ENCODE data around the gene MAGI2.
"Not testable (repeated sequence)": the region's sequence is repeated elsewhere in the genome, so short reads cannot be mapped to it uniquely, and the experiment has no call there.

The MAGI2 gene

DNA sequence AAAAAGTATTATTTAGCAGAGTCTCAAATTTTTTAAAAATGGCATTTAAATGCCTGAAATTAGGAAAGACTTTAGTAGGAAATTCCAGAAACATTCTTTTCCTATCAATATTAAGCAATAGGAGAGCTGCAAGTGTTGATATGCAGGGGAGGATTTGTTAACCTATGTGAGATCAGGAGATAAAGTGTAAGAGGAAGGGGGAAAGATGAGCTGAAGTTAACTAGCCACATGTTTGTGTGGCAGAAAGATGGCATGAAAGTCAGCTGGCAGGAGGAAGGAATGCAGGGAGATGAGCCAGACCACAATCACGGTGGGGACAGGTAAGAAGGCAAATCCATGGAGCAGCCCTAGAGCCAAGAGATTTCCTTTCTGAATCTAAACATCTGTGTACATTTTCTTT lies 303.6 kb downstream of the MAGI2 start:
- DNase-seq (ENCODE audit: low read depth) = no peak

DNA sequence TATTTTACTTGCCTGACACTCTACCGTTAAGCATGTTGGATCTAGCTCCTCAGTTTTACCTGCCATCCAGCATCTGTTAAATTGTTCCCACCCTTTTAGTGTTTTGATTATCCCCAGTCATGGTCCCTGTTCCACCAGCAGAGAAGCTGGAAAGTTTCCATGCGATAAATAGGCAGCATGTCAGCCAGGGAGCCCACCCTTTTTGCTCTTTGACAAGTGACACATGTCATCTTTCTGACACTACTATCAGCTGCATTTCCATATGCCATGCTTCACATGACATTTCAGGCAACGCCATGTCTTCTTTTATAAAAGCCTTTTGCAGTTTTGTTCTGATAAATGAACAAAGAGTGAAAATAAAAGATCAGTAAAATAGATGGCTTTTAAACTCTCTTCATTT lies 310.8 kb downstream of the MAGI2 start:
- no peak for DNase-seq (ENCODE audit: low read depth)

DNA sequence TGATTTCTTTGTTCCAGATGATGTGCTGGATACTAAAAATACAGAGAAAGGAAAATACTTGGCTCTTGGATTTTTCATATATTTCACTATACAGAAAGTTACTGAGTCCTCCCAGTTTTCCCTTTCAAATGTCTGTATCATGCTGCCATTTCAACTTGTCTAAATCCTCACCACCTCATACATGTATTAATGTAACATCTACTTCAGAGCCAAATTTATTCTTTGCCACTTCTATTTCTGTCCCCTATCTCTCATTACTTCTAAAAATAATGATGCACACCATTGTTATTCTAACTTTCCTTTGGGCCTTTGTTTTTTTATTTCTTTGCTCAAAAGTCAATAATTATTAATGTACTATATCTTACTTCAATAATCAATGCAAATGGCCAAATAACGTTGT lies 312.2 kb downstream of the MAGI2 start:
- DNase-seq (ENCODE audit: low read depth) = no peak

- peak; percentile 3 for DNase-seq (ENCODE audit: low read depth)
Measured at GRCh38 chr7:79137942-79138341, 315.5 kb downstream of the MAGI2 start.

- DNase-seq (ENCODE audit: low read depth) = no peak
Measured at GRCh38 chr7:79132844-79133451, 320.5 kb downstream of the MAGI2 start.

DNA sequence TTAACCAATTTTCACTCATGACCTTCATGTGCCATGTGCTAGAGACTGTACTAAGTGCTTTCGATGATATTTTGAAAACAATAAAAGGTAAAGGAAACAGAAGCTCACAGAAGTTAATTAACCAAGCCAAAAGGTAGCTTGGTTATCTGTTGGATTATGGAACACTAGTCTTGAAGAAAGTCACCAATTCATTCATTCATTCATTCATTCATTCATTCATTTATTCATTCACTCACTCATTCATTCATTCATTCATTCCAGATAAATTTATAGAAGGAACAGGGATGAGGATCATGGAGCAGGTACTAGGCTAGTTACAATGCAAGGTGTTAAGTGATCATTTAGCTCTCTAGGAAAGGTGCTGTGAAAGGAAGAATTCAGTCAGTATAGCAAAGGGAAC lies 322.8 kb downstream of the MAGI2 start:
- DNase-seq (ENCODE audit: low read depth) = no peak

GRCh38 chr7:79124331-79124730 lies 329.1 kb downstream of the MAGI2 start:
- DNase-seq (ENCODE audit: low read depth) = no peak

DNA sequence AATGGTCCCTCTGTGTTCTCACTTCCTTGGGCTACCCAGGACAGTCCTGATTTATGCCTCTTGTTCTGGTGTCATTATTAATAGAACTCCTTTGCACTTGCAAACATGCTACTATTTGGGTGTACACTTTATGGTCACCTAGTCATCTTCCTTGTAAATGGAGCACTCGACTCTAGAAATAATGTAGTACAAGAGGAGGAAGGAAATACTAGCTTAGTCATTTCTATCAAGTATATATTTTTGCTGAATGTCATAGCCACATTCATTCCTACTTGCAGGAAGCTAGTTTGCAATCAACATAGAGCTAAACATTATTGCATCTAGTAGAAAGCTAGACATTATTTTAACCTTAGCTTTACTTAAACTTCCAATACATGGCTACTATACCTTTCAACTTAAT lies 335.3 kb downstream of the MAGI2 start:
- no peak for DNase-seq (ENCODE audit: low read depth)

- DNase-seq (ENCODE audit: low read depth) = no peak
Measured at GRCh38 chr7:79096361-79096805, 357.1 kb downstream of the MAGI2 start.

- DNase-seq (ENCODE audit: low read depth) = no peak
Measured at GRCh38 chr7:79093421-79093820, 360.0 kb downstream of the MAGI2 start.

DNA sequence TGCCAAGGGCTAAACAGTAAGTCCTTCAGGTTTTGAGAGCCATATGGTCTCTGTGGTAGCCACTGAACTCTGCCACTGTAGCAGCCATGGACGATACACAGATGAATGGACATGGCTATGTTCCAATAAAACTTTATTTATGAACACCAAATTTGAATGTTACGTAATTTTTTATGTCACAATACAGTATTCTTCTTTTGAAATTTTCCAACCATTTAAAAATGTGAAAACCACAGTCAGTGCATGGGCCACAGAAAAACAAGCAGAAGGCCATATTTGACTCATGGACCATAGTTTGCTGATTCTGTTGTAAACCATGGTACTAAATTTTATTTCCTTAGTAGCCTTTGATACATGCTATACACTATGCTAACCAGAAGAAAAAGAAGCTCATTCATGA lies 361.8 kb downstream of the MAGI2 start:
- DNase-seq (ENCODE audit: low read depth) = no peak

DNA sequence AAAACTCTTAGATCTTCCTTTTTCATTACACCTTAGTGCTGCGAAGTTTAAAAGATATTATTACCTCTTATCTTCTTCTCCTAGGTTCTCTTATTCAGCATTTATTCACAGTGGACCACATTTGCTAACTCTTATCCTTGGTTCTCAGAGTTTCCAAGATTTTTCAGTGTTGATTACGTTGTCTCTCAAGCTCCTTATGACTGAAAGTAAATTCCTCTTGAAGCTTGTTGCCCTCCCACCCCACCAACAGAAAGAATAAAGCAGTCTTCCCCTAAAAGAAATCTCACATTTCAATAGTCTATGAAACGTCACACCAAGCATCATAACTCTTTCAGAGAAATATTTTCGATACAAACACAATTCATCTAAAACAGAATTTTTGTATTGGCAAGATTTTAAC lies 362.5 kb downstream of the MAGI2 start:
- DNase-seq (ENCODE audit: low read depth) = no peak

- DNase-seq (ENCODE audit: low read depth) = no peak
Measured at GRCh38 chr7:79090543-79090942, 362.9 kb downstream of the MAGI2 start.

DNA sequence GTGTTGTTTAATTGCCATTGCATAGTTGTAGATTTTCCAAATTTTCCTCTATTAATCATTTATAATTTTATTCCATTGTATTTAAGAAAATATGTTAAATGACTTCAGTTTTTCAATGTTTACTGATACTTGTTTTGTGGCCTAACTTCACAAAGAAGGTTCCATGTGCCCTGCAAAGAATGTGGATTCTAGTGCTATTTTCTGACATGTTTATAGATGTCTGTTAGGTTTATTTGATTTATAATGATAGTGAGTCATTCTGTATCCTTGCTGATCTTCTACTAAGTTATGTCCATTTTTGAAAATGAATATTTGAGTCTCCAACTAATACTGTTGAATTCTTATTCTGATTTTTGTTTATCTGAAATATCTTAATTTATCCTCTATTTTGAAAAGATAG lies 369.0 kb downstream of the MAGI2 start:
- no peak for DNase-seq (ENCODE audit: low read depth)

- DNase-seq (ENCODE audit: low read depth) = no peak
Measured at GRCh38 chr7:79079919-79080554, 373.4 kb downstream of the MAGI2 start.

DNA sequence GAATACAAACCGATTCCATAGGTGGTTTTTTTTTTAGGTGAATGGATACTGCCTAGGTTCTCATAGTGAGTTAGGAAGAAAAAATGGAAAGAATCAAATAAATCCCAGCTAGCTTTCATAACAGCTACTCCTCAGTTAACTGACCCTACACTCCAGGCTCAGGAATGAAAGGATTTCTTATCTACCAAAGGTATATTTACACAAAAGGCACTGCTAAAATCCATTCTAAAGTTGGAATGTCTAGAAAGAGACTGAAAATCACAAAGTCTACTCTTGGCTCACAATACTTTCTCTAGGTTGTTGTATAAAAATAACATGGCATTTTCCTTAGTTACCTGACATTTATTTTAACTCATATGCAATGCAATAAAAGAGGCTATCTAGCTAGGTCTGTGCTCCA lies 375.2 kb downstream of the MAGI2 start:
- DNase-seq (ENCODE audit: low read depth) = no peak

DNA sequence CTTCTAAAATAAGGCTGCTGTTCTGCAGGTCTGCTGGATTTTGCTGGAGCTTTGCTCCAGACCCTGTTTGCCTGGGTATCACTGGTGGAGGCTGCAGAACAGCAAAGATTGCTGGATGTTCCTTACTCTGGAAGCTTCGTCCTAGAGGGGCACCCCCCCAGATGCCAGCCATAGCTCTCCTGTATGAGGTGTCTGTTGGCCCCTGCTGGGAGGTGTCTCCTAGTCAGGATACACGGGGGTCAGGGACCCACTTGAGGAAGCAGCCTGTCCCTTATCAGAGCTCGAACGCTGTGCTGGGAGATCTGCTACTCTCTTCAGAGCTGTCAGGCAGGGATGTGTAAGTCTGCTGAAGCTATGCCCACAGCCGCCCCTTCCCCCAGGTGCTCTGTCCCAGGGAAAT lies 382.3 kb downstream of the MAGI2 start:
- not testable (repeated sequence) for DNase-seq (ENCODE audit: low read depth)

GRCh38 chr7:79064187-79064823 lies 389.2 kb downstream of the MAGI2 start:
- DNase-seq (ENCODE audit: low read depth) = no peak

GRCh38 chr7:79063019-79063698 lies 390.3 kb downstream of the MAGI2 start:
- DNase-seq (ENCODE audit: low read depth) = no peak

DNA sequence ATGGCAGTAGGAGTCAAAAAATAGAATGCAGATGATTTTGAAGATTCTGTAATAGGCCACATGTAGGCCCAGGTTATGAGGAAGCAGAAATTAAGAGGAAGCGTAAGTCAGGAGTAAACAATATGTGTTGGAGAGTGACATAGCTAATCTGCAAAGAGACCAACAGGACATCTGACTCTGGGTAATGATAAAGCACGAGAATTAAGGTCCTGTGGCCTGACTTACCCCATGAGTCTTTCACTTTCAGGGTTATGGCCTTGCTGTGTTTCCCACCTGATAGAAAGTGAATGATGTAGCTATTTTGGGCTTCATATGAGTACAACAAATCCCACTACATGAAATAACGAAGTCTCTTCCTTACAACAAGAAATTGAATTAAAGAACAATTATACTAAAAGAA lies 393.0 kb downstream of the MAGI2 start:
- DNase-seq (ENCODE audit: low read depth) = no peak

DNA sequence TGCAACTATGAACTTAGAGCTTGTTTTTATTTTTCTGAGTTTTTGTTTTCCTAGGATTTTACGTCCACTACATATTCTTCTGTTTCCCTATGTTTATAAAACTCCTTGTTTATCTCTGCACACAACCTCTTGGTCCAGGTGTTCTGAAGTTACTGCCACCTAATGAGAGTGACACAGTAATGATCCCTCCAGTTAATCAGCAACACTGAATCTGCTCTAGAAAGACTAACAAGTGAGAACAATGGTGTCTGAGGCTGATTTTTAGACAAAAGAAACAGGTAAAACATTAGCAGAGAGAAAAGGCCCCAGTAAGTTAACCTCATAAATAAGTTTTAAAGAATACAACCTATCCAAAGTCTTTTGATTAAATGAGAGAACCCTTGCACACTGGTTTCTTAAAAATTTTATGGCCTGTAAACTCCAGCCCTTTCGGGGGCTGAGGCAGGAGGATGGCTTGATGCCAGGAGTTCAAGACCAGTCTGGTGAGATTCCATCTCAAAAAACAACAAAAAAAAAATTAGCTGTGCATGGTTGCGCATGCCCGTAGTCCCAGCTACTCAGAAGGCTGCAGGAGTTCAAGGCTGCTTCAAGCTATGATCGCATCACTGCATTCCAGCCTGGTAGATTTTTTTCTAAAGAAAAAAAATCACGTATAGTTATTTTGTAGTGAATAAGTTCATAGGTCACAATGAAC lies 397.6 kb downstream of the MAGI2 start:
- no peak for DNase-seq (ENCODE audit: low read depth)

- no peak for DNase-seq (ENCODE audit: low read depth)
Measured at GRCh38 chr7:79051915-79052314, 401.6 kb downstream of the MAGI2 start.

- peak; percentile 3 for DNase-seq (ENCODE audit: low read depth)
Measured at GRCh38 chr7:79050603-79051002, 402.9 kb downstream of the MAGI2 start.
